Dedifferentiated amniotic fluid mesenchymal stem cell (primary cell): ENCODE measurements around the gene BLOC1S3.

Experiments used
- DNase-seq: peaks from one replicate; pipeline ENCODE4 v3.0.0-alpha.2; 2016; ENCODE audit errors: extremely low spot score

The BLOC1S3 gene

GRCh38 chr19:45182758-45183157, 4.2 kb downstream of the BLOC1S3 start:
- no peak for DNase-seq

- DNase-seq: no peak
These were observed 5.5 kb downstream of the BLOC1S3 start for GRCh38 chr19:45184115-45184514.

GRCh38 chr19:45186509-45187334, 8.1 kb downstream of the BLOC1S3 start:
- no peak for DNase-seq

GRCh38 chr19:45187421-45188100, 9.0 kb downstream of the BLOC1S3 start:
- no peak for DNase-seq

GRCh38 chr19:45189971-45190370, 11.4 kb downstream of the BLOC1S3 start:
- DNase-seq: no peak

GRCh38 chr19:45191375-45191774, 12.8 kb downstream of the BLOC1S3 start:
- DNase-seq: no peak

- DNase-seq: no peak
These were observed 17.2 kb downstream of the BLOC1S3 start for GRCh38 chr19:45195764-45196163.

- DNase-seq: no peak
These were observed 22.0 kb downstream of the BLOC1S3 start for GRCh38 chr19:45200568-45200967.

- no peak for DNase-seq
These were observed 24.1 kb downstream of the BLOC1S3 start for GRCh38 chr19:45202637-45203036.

- no peak for DNase-seq
These were observed 27.2 kb downstream of the BLOC1S3 start for GRCh38 chr19:45205810-45206209.

GRCh38 chr19:45206328-45206727, 27.7 kb downstream of the BLOC1S3 start:
- no peak for DNase-seq

GRCh38 chr19:45211751-45212381, 33.3 kb downstream of the BLOC1S3 start:
- DNase-seq: no peak

- DNase-seq: no peak
These were observed 34.4 kb downstream of the BLOC1S3 start for GRCh38 chr19:45213031-45213430.

GRCh38 chr19:45215391-45216191, 37.0 kb downstream of the BLOC1S3 start:
- no peak for DNase-seq

- peak; percentile 37 for DNase-seq
These were observed 38.1 kb downstream of the BLOC1S3 start for GRCh38 chr19:45216667-45217066.

GRCh38 chr19:45217193-45217956, 38.8 kb downstream of the BLOC1S3 start:
- DNase-seq: no peak

- DNase-seq: no peak
These were observed 39.4 kb downstream of the BLOC1S3 start for GRCh38 chr19:45217957-45218334.

GRCh38 chr19:45218426-45218825, 39.8 kb downstream of the BLOC1S3 start:
- no peak for DNase-seq

- no peak for DNase-seq
These were observed 40.5 kb downstream of the BLOC1S3 start for GRCh38 chr19:45218911-45219743.

GRCh38 chr19:45222724-45223123, 44.1 kb downstream of the BLOC1S3 start:
- no peak for DNase-seq
